ENCODE results near the gene CABCOCO1. TPM values are rescaled to one million over a fixed set of nuclear protein-coding genes. Genes with fewer than 3 reads are reported as not detected.

The CABCOCO1 gene
- total RNA-seq, 1 donor from 2014 or later = not detected

DNA sequence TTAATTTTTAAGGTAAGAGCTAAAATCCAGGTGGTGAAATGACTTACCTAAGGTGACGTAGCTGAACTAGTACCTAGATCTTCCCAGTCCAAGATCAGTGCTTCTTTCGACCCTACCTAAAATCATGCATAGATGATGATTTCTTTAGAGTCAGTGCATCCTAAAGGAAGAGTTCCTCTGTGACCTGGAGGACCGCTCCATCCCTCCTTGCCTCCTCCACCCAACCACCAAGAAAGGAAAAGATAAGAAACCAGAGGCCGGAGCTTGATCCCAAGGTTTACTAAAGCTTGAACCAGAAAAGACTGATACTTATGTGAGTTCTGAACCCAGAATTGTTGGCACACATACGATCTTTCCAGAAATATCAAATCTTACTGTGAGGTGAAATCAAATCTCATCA, 101.8 kb downstream of the CABCOCO1 start:
- DNase-seq (no peak), ATAC-seq (no peak)
- TF ChIP-seq, protein P1, sequence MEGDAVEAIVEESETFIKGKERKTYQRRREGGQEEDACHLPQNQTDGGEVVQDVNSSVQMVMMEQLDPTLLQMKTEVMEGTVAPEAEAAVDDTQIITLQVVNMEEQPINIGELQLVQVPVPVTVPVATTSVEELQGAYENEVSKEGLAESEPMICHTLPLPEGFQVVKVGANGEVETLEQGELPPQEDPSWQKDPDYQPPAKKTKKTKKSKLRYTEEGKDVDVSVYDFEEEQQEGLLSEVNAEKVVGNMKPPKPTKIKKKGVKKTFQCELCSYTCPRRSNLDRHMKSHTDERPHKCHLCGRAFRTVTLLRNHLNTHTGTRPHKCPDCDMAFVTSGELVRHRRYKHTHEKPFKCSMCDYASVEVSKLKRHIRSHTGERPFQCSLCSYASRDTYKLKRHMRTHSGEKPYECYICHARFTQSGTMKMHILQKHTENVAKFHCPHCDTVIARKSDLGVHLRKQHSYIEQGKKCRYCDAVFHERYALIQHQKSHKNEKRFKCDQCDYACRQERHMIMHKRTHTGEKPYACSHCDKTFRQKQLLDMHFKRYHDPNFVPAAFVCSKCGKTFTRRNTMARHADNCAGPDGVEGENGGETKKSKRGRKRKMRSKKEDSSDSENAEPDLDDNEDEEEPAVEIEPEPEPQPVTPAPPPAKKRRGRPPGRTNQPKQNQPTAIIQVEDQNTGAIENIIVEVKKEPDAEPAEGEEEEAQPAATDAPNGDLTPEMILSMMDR (IDR thresholded peaks at IDR 0.05) = no peak
- Histone ChIP-seq H3K27ac (no peak overlapping the region), H3K9me3 (no peaks in the 10 kb centered on the region), H3K36me3 (no peaks in the 10 kb centered on the region), H3K4me1 (no peaks in the 10 kb centered on the region), H3K4me3 (no peak overlapping the region), H3K27me3 (no peaks in the 10 kb centered on the region)
- intact Hi-C loops (cut with DNase I) = no loop called here

DNA sequence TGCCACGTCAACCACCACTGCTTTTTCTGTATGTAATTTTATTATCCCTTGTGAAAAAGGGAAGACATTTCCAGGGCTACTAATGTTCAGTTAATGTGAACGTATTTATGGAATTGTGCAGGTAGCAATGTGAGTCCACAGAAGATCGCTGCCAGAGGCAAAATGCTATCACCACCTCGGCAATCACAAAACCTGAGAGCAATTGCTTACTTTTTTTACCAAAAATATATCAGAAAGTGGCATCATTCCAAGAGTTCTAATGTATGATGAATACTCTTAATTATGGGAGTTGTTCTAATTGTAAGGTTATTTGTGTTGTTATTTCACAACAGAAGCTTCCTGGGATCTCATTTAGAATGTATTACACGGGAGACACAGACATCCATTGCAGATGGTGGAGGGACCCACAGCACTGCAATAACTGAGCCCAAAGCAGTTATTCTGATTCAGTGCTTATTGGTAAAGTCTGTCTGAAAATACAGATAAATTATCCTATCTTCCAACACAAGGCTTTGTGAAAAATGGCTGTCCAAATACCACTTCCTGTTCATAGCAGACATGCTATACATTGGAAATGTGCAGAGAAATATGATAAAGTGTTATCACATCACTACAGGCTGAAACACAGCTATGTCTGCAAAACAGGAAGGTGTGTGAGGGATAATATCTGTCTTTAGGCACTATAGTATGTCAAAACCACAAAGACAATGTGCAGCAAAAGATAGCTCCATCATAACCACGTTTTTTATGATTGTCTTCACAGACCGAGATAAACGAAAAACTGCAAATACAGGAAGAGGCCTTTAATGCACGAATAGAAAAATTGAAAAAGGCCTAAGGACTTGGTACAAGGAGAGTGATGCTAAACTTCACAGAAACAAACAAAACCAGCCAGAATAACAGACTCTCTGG, 102.7 kb downstream of the CABCOCO1 start:
- no peak for DNase-seq
- intact Hi-C loops (cut with DNase I) = no loop called here
- Histone ChIP-seq H3K9me3 (no peaks in the 10 kb centered on the region), H3K27ac (no peak overlapping the region), H3K27me3 (no peaks in the 10 kb centered on the region), H3K4me3 (no peak overlapping the region), H3K36me3 (no peaks in the 10 kb centered on the region), H3K4me1 (no peaks in the 10 kb centered on the region)
- TF ChIP-seq, protein P1 (IDR thresholded peaks at IDR 0.05) = no peak
- ATAC-seq = no peak

DNA sequence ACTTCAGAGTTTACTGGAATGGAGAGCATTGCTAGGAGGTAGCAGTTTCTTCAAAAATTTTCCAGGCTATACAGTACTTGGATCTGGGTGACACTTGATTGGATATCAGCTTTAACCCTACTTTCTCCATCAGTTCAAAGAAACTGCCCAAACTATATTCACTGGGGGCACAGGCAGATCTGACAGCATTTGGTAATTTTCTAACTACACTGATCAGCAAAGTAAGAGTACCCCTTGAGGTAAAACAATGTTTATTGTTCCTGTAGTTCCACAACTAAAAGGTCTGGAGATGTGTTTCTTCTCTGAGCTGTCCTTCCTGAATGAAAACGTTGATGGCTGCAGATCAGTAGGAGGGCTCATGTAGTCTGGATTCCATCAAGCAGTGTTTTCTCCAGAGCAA, 104.2 kb downstream of the CABCOCO1 start:
- no peak for DNase-seq
- TF ChIP-seq, protein P1 (IDR thresholded peaks at IDR 0.05) = no peak
- Histone ChIP-seq H3K9me3 (no peaks in the 10 kb centered on the region), H3K4me1 (no peaks in the 10 kb centered on the region), H3K27ac (no peak overlapping the region), H3K27me3 (no peaks in the 10 kb centered on the region), H3K36me3 (no peaks in the 10 kb centered on the region), H3K4me3 (no peak overlapping the region)
- intact Hi-C loops (cut with DNase I) = no loop called here
- ATAC-seq = no peak

DNA sequence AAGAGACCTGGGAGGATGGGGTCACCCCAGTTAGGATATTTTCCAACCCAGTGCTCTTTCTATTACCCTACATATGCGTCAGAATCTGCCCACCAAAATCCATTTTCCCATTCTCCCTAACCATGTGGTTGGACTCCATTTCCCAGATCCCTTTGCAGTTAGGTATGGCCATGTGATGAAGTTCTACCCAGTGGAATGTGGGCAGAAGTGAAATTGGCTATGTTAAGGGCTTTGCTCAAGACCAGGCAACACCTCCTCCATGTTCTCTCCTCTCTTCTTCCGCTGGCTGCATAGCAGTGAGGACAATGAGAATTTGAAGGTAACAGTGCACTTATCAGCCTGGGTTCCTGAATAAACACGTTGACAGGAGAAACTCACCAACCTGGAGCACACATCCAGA, 111.3 kb downstream of the CABCOCO1 start:
- H3K9me3 ChIP-seq = no peaks in the 10 kb centered on the region
- no peaks in the 10 kb centered on the region for H3K4me1 ChIP-seq
- H3K4me3 ChIP-seq = no peak overlapping the region
- H3K36me3 ChIP-seq = no peaks in the 10 kb centered on the region
- no peak overlapping the region for H3K27ac ChIP-seq
- no peaks in the 10 kb centered on the region for H3K27me3 ChIP-seq
- no peak for DNase-seq
- intact Hi-C loops (cut with DNase I) = no loop called here
- ATAC-seq = no peak
- TF ChIP-seq, protein P1 (IDR thresholded peaks at IDR 0.05) = no peak

DNA sequence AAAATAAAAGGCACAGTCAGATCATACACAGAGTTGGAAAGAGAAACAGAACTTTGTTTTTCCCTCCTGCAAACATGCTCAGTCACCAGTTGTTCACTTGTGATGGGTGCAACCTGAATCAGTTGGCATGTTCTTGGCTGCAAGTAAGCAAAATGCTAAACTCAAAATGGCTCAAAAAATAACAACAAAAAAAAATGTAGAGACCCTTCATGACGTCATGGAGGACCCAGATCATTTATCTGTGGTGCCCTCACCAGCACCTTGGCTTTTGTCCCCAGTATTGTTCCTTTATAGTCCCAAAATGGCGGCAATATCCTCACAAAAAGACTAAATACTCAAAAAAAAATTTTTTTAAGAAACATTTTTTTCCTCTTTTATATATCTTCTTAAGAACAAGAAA, 112.4 kb downstream of the CABCOCO1 start:
- TF ChIP-seq, protein P1 (IDR thresholded peaks at IDR 0.05) = no peak
- no peak for ATAC-seq
- intact Hi-C loops (cut with DNase I) = no loop called here
- no peaks in the 10 kb centered on the region for H3K4me1 ChIP-seq
- no peak overlapping the region for H3K4me3 ChIP-seq
- no peaks in the 10 kb centered on the region for H3K36me3 ChIP-seq
- no peaks in the 10 kb centered on the region for H3K27me3 ChIP-seq
- H3K27ac ChIP-seq = no peak overlapping the region
- no peaks in the 10 kb centered on the region for H3K9me3 ChIP-seq
- no peak for DNase-seq
